C1 segment of cervical spinal cord (tissue), 14 donors: ENCODE measurements around the gene PHB1.
"Not testable (repeated sequence)": the region's sequence is repeated elsewhere in the genome, so short reads cannot be mapped to it uniquely, and the experiment has no call there.

Source experiments
- DNase-seq, 14 donors: peaks; one replicate each; lab custom pipeline; 2025; lab: John Stamatoyannopoulos, UW

The PHB1 gene

DNA sequence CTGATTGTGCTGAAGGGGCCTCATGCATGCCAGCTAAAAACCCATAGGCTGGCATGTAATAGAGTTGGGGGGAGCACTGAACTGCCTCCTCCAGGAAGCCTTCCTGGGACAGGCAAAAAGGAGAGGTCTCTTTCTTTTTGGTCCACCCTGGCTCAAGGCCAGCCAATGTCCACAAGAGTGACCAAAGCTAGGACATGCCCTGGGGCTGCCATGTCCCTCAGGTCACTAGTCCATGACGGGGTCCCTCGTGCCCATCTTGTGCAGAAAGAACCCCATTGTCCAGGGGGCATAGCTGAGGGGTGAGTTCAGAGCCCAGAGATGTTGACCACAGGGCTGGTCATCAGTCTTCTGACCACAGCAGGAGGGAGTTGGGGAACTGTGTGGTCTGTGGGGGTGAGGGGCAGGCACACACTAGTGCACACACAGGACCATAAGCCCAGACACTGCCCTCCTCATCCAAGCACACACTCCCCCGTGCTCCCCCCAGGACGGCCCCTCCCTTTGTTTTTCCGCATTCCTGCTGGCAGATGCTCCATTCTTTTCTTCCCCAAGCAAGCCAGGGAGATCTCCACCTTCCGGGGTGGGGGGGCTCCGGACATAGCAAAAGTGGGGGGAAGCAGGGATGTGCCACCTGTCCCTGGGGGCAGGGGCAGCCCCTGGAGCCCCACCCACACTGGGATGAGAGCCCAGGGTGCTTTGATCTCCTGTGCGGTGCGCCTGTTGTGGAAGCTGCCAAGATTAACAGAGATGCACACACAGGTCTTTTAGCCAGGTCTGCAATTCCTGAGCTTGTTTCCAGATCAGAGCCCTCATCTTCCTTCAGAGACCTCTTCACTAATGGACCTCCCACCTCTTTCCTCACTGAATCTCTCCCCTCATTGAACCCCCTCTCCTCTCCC is 25.2 kb upstream of the PHB1 start:
- DNase-seq, result no peak

DNA sequence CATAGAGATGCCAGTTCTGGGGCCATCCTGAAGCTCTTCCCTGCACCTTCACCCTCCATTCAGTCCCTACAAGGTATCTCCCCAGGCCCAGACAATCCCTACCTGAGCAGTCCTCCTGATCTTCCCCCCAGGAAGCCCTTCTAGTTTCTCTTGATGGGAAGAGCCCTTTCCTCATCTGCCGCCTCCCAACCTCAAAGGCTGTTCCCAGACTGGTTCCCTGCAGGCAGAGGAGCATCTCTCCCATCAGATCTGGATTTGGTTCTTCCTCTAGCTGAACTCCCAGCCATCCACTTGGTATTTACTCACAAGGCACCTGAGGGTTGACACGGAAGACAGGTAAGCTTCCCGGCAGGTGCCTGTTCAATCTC is 24.6 kb upstream of the PHB1 start:
- no peak for DNase-seq

DNA sequence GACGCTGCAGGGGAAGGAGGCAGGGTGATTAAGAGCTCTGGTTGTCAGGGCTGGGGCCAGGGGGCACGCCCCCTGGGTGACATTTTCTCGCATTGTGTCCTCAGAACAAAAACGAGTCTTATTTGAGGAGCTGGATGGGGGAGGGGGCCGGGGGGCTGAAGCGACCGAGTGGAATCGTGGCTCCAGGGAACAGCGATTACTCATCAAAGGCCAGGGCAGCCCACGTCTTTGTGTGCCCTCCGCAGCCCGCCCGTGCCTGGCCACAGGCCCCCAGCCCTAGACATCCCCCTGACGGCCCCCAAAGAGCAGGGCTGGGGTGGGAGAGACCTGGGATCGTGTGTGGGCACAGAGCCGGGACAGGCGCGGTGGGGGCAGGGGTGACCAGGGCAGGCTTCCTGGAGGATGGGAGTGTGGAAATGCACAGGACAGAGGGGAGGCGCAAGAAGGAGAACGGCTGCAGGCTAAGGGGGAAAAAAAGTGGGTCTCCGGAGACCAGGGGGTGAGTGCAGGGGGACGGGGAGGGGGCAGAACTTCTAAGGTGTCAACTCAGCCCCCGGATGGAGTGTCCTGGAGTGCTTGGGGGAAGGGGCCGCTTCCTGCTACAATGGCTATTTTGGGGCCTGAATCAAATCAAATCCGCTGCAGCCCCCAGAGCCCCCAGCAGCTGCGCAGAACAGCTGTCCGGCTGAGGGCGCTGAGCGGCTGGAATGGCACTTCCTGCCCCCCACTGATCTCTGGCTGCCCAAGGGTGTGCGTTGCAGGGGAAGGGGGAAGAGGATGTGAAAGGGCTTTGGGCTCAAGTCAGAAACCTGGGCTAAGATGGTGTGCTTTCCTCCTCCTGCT is 24.0 kb upstream of the PHB1 start:
- peak in 2 of 14 donors; percentile 28 to 48 for DNase-seq

- no peak for DNase-seq
Measured at GRCh38 chr17:49437696-49438435, 23.2 kb upstream of the PHB1 start.

GRCh38 chr17:49436174-49436573 is 21.5 kb upstream of the PHB1 start:
- DNase-seq, result no peak

DNA sequence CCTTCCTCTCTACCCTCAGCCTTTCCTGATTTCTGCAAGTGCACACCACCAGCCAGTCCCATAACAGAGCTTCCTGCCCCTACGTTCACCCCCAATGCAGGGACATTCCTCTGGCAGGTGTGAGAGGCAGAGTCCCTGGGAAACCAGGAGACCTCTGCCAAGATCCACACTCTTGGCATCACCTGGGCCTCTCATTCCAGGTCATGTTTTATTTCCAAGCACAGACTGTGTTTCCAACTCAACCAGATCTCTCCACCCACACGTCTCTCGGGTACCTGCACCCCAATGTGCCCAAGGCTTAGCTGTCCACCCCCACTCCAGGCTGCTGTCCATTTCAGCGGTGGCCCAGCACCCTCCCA is 21.0 kb upstream of the PHB1 start:
- peak in 1 of 14 donors; percentile 25 for DNase-seq

- DNase-seq, result peak in 6 of 14 donors; percentile 4 to 52 (median 14)
Measured at GRCh38 chr17:49434821-49435670, 20.4 kb upstream of the PHB1 start.

DNA sequence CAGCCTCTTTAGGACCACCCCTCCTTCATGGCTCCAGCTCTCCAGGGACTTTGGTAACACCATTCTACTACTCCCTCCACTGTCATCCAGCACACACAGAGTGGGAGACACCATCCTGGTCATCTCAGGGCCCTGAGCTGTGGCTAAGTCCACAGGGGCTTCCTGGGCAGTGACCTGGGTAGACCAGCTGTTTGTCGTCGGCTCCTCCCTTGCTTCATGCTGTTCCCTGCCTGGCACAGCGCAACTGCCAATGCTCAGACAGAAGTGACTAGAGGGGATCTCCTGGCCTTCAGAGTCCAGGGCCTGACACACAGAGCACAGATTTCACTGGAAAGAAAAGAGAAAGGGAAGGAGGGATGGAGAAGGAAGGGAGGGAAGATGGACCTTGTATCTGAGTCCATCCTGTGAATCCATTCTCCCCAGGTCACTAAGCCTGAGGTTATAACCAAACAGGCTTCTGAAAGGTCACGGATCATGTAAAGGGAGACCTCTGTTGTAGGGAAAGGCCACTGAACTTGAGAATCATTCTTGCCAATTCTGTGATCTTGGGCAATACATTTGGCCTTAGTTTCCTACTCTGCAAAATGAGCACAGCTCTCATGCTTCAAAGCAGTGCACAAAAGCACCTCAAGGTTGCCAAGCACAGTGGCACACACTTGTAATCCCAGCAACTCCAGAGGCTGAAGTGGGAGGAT is 18.5 kb upstream of the PHB1 start:
- DNase-seq, result no peak

DNA sequence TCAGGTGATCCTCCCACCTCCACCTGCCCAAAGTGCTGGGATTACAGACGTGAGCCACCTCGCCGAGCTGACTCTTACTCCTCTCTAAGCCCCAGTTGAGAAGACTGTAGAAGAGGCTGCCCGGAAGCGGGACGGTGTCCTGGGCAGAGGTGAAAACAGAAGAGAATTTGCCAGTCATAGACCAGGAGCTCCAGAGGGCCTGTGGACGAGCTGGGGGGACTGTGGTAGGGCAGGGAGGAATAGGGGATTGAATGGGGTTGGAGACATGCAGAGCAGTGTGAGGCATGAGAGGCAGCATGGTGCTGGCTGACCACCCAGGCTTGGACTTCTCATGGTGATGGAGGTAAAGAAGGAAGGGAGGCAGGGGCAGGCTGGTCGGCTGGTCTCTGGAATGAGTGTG is 17.1 kb upstream of the PHB1 start:
- DNase-seq, result no peak

GRCh38 chr17:49425004-49425286 is 10.3 kb upstream of the PHB1 start:
- DNase-seq, result no peak

DNA sequence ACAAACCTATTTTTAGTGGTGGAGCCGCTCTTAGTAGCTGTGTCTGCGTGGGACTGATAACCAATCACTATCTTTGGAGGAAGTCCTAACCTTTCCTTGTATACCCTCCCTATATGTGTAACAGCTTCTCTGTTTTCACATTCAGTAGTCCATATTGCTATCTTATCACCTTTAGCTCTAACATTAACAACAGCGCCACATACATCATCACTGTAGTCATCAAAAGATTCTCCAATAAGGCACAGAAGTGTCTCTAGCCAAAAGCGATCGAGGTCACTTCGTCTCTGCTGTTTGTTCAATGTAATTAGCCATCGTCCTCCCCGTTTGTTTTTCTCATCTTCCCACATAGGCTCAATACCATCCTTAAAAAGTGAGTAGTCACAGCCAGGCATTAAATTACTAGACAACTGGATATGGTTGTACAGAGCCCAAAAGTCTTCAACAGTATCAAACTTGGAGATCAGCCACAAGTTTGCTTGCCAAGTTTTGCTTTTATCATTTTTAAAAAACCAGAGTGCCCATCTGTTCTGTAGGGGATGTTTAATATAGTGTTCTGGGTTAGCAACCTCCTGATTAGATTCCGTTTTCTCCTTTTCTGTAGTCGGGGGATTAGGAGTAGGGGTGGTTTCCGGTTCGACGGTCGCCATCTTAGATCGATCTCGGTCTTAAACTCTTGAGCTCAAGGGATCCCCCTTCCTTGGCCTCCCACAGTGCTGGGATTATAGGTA is 9.8 kb upstream of the PHB1 start:
- not testable (repeated sequence) for DNase-seq

GRCh38 chr17:49422714-49423113 is 8.0 kb upstream of the PHB1 start:
- no peak for DNase-seq

GRCh38 chr17:49419761-49420160 is 5.1 kb upstream of the PHB1 start:
- not testable (repeated sequence) for DNase-seq

DNA sequence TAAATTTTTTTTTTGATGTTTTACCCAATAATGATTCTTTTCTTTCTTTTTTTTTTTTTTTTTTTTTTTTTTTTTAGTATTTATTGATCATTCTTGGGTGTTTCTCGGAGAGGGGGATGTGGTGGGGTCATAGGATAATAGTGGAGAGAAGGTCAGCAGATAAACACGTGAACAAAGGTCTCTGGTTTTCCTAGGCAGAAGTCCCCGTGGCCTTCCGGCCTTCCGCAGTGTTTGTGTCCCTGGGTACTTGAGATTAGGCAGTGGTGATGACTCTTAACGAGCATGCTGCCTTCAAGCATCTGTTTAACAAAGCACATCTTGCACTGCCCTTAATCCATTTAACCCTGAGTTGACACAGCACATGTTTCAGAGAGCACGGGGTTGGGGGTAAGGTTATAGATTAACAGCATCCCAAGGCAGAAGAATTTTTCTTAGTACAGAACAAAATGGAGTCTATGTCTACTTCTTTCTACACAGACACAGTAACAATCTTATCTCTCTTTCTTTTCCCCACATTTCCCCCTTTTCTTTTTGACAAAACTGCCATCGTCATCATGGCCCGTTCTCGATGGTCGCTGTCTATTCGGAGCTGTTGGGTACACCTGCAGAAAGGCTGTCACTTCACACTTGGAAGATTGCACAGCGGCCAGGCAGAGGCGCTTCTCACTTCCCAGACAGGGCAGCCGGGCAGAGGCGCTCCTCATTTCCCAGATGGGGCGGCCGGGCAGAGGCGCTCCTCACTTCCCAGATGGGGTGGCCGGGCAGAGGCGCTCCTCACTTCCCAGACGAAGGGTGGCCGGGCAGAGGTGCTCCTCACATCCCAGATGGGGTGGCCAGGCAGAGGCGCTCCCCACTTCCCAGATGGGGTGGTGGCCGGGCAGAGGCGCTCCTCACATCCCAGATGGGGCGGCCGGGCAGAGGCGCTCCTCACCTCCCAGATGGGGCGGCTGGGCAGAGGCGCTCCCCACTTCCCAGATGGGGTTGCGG is 4.4 kb upstream of the PHB1 start:
- not testable (repeated sequence) for DNase-seq

GRCh38 chr17:49414271-49414621 is 436 bp downstream of the PHB1 start:
- DNase-seq, result no peak

DNA sequence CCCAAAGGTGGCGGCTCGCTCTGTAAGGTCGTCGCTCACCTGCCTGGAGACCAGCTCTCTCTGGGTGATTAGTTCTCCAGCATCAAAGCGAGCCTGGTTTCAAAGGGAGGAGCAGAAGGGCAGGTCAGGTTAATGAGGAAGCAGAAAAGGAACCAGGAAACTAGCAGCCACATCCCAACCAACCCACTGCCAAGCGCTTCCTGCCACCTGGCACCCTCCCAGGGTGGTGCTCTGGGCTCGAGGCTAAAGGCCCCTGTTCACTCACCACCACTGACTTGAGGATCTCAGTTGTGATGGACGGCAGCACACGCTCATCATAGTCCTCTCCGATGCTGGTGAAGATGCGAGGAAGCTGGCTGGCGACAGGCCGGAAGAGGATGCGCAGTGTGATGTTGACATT is 5.6 kb downstream of the PHB1 start:
- no peak for DNase-seq

- DNase-seq, result peak in 8 of 14 donors; percentile 11 to 68 (median 34)
Measured at GRCh38 chr17:49407981-49408501, 6.6 kb downstream of the PHB1 start.

DNA sequence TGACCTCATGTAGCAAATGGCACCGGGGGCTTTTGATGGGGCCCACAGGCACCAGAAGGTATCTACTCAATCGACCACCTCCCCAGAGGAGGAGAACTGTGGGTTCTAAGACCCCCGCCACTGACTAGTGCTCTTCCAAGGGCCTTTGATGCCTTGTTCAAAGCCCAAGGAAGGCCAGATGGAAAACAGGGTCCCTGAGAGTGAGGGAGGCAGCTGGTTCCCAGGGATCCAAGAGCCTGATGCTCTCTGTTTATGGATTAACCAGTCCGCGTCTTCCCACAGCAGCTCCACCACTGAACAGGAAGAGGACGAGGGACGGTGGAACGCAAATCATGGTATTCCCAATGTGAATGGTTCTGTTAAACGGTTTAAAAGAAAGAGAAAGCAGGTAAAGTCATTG is 7.6 kb downstream of the PHB1 start:
- no peak for DNase-seq
